RWPE1 (cell line): ENCODE data around the gene EVI5.
"Not testable (repeated sequence)": the region's sequence is repeated elsewhere in the genome, so short reads cannot be mapped to it uniquely, and the experiment has no call there.

ENCODE experiments used
- CTCF ChIA-PET: fragments of 350-600 bp; sonication (Branson Sonifier 250); formaldehyde crosslinking; extraction: SDS; loops from one replicate; lab custom pipeline; 2021; lab: Yijun Ruan, JAX
- POLR2A ChIA-PET: fragments of 400-600 bp; formaldehyde crosslinking; extraction: SDS; loops from one replicate; lab custom pipeline; 2020; ENCODE audit warnings: antibody characterized with exemption; ENCODE audit not compliant: low non-redundant PET; lab: Yijun Ruan, JAX
- DNase-seq: peaks from one replicate; pipeline ENCODE4 v3.0.0; 2012; ENCODE audit warnings: low spot score
- H3K27ac ChIP-seq: fragments of 450-650 bp; 2 replicates; pipeline ENCODE4 v1.5.1; 2017
- TF ChIP-seq, protein P1 (sequence below): fragments of 450-650 bp; conservative IDR thresholded peaks from 2 replicates; pipeline ENCODE4 v1.5.1; 2017; ENCODE audit warnings: low read depth, mild to moderate bottlenecking

Gene EVI5

DNA sequence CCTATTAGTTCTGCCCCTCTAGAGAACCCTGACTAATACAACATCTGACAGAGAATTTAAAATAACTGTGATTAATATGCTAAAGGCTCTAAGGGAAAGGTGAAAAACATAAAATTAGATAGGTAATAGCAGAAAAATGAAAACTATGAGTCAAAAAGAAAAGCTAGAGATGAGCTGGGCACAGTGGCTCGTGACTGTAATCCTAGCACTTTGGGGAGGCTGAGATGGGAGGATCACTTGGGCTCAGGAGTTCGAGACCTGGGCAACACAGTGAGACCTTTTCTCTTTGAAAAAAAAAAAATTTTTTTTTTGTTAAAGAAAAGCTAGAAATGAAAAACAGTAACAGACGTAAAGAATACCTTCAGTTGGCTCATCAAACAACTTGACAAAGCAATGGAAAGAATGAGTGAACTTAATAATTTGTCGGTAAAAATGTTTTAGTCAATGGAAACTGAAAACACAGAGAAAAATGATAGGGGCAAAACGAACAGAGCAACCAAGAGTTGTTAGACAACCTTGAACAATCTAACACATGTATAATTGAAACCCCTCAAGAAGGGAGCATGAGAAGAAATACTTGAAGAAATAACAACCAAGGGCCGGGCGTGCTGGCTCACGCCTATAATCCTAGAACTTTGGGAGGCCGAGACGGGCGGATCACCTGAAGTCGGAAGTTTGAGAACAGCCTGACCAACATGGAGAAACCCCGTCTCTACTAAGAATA, 165.3 kb downstream of the EVI5 start:
- TF ChIP-seq, protein P1, sequence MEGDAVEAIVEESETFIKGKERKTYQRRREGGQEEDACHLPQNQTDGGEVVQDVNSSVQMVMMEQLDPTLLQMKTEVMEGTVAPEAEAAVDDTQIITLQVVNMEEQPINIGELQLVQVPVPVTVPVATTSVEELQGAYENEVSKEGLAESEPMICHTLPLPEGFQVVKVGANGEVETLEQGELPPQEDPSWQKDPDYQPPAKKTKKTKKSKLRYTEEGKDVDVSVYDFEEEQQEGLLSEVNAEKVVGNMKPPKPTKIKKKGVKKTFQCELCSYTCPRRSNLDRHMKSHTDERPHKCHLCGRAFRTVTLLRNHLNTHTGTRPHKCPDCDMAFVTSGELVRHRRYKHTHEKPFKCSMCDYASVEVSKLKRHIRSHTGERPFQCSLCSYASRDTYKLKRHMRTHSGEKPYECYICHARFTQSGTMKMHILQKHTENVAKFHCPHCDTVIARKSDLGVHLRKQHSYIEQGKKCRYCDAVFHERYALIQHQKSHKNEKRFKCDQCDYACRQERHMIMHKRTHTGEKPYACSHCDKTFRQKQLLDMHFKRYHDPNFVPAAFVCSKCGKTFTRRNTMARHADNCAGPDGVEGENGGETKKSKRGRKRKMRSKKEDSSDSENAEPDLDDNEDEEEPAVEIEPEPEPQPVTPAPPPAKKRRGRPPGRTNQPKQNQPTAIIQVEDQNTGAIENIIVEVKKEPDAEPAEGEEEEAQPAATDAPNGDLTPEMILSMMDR = no peak
- no peak for DNase-seq
- no peak overlapping the region for H3K27ac ChIP-seq
- CTCF ChIA-PET = interaction anchor here (0.6 kb wide), 3 partner anchors 15 to 1907 kb away, joined by 3 to 7 read pairs (median 3); no protein-coding TSS in a partner anchor
- POLR2A ChIA-PET = no interaction called here

GRCh38 chr1:92601044-92601443, 183.9 kb downstream of the EVI5 start:
- POLR2A ChIA-PET = no interaction called here
- H3K27ac ChIP-seq = no peak overlapping the region
- no peak for DNase-seq
- TF ChIP-seq, protein P1 = no peak
- CTCF ChIA-PET = no interaction called here

GRCh38 chr1:92599184-92599583, 185.7 kb downstream of the EVI5 start:
- DNase-seq = peak; percentile 23
- TF ChIP-seq, protein P1 = no peak; the same call in 1 of the 2 replicates
- CTCF ChIA-PET = interaction anchor here (0.6 kb wide), 2 partner anchors 17 to 849 kb away, joined by 3 read pairs; no protein-coding TSS in a partner anchor
- no peak overlapping the region for H3K27ac ChIP-seq
- POLR2A ChIA-PET = no interaction called here

GRCh38 chr1:92589361-92589760, 195.5 kb downstream of the EVI5 start:
- POLR2A ChIA-PET, H3K27ac ChIP-seq, DNase-seq, CTCF ChIA-PET: not testable (repeated sequence)

DNA sequence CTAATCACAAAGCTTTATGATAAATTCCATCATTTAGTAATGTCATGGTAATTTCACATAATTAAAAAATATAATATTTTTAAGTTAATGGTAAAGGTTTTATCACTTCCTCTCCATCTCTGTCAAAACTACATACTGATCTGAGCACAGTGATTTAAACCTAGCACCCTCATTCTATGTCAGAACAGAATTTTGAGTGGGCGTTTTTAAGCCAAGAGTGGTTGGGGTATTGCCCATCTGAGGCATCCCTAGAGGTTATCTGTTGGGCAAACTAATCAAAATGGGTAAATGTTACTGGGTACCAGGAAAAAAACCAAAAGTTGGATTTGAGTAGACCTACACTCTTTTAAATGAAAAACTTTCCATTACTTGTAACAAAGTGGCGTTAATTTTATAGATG, 197.5 kb downstream of the EVI5 start:
- ChIA-PET POLR2A (no interaction called here), CTCF (interaction anchor here (1.0 kb wide), 1 partner anchor 590 kb away, joined by 5 read pairs; no protein-coding TSS in a partner anchor)
- no peak for DNase-seq
- no peak overlapping the region for H3K27ac ChIP-seq
- TF ChIP-seq, protein P1 = no peak

GRCh38 chr1:92585831-92586230, 199.1 kb downstream of the EVI5 start:
- DNase-seq = peak; percentile 8
- TF ChIP-seq, protein P1 = no peak
- CTCF ChIA-PET = no interaction called here
- POLR2A ChIA-PET = no interaction called here
- H3K27ac ChIP-seq = no peak overlapping the region

GRCh38 chr1:92584810-92585209, 200.1 kb downstream of the EVI5 start:
- POLR2A ChIA-PET, H3K27ac ChIP-seq, DNase-seq, CTCF ChIA-PET: not testable (repeated sequence)
